Middle frontal gyrus (tissue), 1 donor: ENCODE results near the gene SLC5A6.
"Not testable (repeated sequence)": the region's sequence is repeated elsewhere in the genome, so short reads cannot be mapped to it uniquely, and the experiment has no call there.

Experiments used
- DNase-seq: peaks from one replicate; pipeline ENCODE4 v3.0.0-alpha.2; 2015; ENCODE audit warnings: low spot score; ENCODE audit errors: extremely low spot score

The SLC5A6 gene

GRCh38 chr2:27177441-27178351 is 34.4 kb downstream of the SLC5A6 start:
- DNase-seq = no peak

GRCh38 chr2:27175781-27176180 is 36.3 kb downstream of the SLC5A6 start:
- not testable (repeated sequence) for DNase-seq

GRCh38 chr2:27175330-27175729 is 36.7 kb downstream of the SLC5A6 start:
- no peak for DNase-seq

GRCh38 chr2:27174638-27175037 is 37.4 kb downstream of the SLC5A6 start:
- DNase-seq = no peak

GRCh38 chr2:27171351-27171848 is 40.7 kb downstream of the SLC5A6 start:
- no peak for DNase-seq

GRCh38 chr2:27170581-27171337 is 41.3 kb downstream of the SLC5A6 start:
- DNase-seq = no peak

GRCh38 chr2:27164960-27165763 is 46.9 kb downstream of the SLC5A6 start:
- no peak for DNase-seq

- no peak for DNase-seq
Observed at GRCh38 chr2:27162151-27163121, 49.6 kb downstream of the SLC5A6 start.

GRCh38 chr2:27160191-27160590 is 51.9 kb downstream of the SLC5A6 start:
- DNase-seq = no peak

GRCh38 chr2:27159271-27159670 is 52.8 kb downstream of the SLC5A6 start:
- no peak for DNase-seq

- DNase-seq = no peak
Observed at GRCh38 chr2:27158468-27158867, 53.6 kb downstream of the SLC5A6 start.

GRCh38 chr2:27155069-27155520 is 57.0 kb downstream of the SLC5A6 start:
- DNase-seq = no peak

- DNase-seq = no peak
Observed at GRCh38 chr2:27154488-27154887, 57.6 kb downstream of the SLC5A6 start.

- DNase-seq = no peak
Observed at GRCh38 chr2:27152796-27153464, 59.1 kb downstream of the SLC5A6 start.

GRCh38 chr2:27152102-27152795 is 59.8 kb downstream of the SLC5A6 start:
- DNase-seq = no peak

- no peak for DNase-seq
Observed at GRCh38 chr2:27150639-27151230, 61.3 kb downstream of the SLC5A6 start.
